DMS 273 (cell line): ENCODE results near the gene ABHD3.
"Not testable (repeated sequence)": the region's sequence is repeated elsewhere in the genome, so short reads cannot be mapped to it uniquely, and the experiment has no call there.

Source experiments
- DNase-seq: peaks from one replicate; lab custom pipeline; 2025; ENCODE audit not compliant: unreplicated experiment; lab: John Stamatoyannopoulos, UW

Gene ABHD3, protein sequence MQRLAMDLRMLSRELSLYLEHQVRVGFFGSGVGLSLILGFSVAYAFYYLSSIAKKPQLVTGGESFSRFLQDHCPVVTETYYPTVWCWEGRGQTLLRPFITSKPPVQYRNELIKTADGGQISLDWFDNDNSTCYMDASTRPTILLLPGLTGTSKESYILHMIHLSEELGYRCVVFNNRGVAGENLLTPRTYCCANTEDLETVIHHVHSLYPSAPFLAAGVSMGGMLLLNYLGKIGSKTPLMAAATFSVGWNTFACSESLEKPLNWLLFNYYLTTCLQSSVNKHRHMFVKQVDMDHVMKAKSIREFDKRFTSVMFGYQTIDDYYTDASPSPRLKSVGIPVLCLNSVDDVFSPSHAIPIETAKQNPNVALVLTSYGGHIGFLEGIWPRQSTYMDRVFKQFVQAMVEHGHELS

DNA sequence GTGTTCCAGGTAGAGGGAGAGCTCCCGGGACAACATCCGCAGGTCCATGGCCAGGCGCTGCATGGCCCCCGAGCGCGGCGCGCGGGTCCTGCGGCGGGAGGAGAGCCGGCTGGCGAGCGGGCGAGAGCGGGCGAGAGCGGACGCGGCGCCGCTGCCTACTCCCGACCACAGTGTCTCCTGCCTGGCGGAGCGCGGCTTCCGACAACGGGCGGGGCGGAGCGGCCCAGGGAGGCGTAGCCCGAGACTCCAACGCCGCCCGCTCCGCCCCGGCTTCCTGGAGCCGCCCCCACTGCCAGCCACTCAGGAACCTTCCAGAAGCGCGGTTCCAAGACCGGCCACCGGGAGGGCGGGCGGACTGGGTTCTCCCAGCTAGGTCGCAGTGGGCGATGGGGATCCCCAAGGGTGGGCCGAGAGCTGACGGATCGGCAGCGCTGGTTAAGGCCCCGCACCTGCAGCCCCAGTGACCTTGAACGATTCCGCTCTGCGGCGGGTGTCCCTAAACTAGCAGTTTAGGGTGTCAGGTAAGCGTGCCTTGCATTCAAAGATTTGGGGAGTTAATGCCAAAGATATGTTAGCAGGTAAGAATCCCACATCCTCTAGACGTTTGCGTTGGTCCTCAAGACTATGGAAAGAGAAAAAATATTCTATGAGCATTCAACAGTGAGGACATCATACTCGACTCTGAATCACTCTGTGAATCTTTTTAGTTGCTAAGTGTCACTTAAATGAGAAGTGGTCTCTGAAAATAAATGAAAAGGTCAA, at the start of gene ABHD3:
Gene ABHD3 (minus strand): TSS at position 172 of the 762 bp plus-strand sequence. CDS start 109 bp downstream, at position 63.
- DNase-seq, result peak; percentile 96

DNA sequence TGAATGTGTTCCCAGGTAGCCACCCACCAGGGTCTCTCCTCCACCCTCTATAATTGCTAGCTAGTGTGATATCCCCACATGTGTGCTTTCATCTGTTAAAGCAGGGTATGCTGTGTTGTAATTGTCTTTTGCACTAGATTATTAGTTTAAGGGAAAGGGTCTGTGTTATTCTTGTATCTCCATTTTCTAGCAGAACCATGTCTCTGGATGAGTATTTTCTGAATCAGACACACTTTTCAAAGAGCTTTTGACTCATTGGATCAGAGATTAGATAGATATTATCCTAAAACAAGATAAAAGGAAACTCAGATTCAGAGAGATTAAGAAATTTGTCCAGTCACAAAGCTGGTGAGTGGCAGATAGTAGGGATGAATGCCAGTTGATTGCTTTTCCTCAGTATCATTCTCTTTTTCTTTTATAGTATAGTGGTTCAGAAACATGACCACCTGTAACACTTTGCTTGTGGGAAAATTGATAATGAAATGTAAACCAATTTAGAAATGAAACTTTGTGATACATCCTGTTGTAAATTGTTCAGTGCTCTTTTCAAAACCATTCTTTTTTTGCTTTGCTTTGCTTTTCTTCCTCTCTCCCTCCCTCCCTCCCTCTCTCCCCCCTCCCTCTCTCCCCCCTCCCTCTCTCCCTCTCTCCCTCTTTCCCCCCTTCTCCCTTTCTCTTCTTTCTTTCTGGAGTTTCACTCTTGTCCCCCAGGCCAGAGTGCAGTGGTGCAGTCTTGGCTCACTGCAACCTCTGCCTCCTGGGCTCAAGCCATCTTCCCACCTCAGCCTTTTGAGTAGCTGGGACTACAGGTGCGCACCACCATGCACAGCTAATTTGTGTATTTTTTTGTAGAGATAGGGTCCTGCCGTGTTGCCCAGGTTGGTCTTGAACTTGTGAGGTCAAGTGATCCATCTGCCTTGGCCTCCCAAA, 43.5 kb upstream of the ABHD3 start:
- no peak for DNase-seq

DNA sequence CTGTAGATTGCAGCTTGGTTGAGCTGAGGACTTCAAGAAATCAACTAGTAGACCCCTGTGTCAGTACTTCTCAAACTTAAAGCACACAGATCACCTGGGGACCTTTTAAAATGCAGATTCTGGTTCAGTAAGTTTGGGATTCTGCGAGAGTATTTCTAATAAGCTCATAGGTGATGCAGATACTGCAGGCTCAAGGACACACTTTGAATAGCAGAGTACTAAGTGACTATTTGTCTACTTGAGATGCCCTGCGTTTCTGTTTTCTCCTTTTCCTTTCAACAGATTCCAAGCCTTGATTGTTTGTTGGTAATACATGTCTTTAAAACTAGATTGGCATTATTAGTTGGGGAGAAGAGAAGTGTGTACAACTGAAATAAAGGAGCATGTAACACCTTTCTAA, 42.7 kb upstream of the ABHD3 start:
- DNase-seq, result no peak

- DNase-seq, result peak; percentile 15
Observed at GRCh38 chr18:21745231-21745630, 40.7 kb upstream of the ABHD3 start.

DNA sequence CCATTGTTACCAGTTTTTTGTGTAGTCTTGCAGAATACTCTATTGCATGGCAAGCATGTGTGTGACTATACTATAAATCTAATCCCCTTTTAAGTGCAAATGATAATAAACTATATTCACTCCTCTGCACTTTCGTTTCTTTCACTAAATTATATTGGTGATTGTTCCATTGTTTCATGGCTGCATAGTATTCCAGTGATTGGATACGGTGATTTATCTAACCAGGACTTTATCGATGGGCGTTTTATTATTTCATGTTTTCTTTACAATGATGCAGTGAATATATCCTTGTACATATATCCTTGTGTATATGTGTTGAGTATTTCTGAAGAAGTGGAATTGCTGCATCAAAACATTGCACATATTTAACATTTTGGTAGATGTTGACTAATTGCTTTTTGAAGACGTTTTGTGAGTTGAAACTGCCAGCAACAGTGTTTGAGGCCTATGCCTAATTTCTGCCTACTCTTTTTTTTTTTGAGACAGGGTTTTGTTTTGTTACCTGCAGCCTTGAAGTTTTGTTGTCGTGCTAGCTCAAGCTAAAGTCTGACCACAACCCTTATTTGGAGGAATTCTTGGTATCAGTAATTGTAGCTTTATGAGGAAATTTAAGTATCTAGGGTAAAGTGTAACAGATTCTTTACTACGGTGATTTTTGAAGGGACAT, 38.7 kb upstream of the ABHD3 start:
- DNase-seq, result no peak

DNA sequence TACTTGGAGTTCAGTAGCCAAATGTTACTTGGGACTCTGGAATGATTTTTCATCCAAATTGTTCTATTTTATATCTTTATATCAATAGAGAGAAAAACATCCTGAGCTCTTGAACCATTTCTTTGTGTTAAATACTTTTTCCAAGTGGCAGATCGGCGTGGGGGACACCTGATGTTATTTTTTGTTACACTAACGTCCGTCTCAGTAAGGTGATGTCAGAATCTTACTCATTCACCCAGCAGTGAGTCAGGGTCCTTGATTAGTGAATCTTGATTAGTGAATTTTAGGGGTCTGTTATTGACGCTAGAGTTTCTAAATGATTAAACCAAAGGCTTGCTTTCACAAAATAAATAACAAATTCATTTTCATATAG, 37.7 kb upstream of the ABHD3 start:
- DNase-seq, result peak; percentile 45

- DNase-seq, result peak; percentile 73
Observed at GRCh38 chr18:21741562-21742314, 37.2 kb upstream of the ABHD3 start.

DNA sequence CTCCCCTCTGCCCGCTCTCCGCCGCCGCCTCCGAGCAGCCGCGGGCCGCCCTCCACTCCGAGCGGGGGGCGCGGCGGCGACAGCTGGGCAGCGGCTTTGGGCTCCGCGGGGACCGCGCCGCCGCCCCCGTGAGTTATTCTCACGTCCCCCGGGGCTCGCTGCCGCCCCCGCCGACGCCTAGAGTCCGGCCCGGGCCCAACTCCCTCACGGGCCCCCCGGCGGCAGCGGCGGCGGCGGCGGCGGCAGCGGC, 36.7 kb upstream of the ABHD3 start:
- DNase-seq, result no peak

GRCh38 chr18:21740538-21741311, 36.2 kb upstream of the ABHD3 start, which contains the start of gene MIB1:
Gene MIB1, plus strand, starts transcription at chr18:21740792. Its CDS starts 792 bp downstream, at chr18:21741584.
- peak; percentile 99 for DNase-seq

DNA sequence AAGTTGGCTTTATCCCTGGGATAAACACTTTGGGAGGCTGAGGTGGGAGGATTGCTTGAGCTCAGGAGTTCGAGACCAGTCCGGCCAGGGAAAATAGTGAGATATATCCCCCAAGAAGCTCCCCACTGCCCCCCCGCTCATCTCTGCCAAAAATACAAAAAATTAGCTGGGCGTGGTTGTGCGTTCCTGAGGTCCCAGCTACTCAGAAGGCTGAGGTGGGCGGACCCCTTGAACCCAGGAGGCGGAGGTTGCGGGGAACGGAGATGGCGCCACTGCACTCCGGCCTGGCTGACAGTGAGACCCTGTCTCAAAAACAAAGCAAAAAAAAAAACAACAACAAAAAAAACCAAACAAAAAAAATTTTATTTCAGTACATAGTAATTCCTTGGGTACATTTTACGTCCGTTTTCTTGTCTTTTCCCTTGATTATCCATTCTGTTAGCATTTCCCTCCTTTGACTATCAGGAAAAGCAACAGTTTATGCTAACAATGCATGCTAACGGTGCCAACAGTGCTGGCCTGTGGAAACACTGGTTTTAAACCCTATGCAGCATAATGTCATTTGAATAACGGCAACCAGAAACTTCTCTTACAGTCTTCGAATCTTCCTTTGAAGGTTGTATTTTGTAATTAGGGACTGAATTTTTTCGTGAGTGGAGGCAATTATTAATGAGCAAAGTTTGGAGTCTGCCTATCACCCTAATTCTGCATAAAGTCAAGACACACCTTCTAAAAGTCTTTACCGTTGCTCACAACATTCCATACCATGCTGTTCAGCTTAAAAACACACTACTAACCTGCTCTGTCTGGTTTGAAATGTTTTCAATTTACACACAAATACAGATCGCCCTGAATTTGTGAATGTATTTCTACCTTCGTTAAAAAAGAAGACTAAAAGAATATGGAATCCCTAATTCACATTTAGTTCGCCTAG, 35.3 kb upstream of the ABHD3 start:
- peak; percentile 34 for DNase-seq

DNA sequence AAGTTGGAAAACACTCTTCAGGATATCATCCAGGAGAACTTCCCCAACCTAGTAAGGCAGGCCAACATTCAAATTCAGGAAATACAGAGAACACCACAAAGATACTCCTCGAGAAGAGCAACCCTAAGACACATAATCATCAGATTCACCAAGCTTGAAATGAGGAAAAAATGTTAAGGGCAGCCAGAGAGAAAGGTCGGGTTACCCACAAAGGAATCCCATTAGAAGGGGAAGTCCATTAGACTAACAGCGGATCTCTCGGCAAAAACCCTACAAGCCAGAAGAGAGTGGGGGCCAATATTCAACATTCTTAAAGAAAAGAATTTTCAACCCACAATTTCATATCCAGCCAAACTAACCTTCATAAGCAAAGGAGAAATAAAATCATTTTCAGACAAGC, 32.4 kb upstream of the ABHD3 start:
- not testable (repeated sequence) for DNase-seq

DNA sequence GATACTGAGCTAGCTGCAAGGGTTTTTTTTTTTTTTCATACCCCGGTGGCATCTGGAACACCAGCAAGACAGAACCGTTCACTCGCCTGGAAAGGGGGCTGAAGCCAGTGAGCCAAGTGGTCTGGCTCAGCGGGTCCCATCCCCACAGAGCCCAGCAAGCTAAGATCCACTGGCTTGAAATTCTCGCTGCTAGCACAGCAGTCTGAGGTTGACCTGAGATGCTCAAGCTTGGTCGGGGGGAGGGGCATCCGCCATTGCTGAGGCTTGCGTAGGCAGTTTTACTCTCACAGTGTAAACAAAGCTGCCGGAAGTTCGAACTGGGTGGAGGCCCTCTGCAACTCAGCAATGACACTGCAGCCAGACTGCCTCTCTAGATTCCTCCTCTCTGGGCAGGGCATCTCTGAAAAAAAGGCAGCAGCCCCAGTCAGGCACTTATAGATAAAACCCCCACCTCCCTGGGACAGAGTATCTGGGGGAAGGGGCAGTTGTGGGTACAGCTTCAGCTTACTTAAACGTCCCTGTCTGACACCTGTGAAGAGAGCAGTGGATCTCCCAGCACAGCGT, 31.0 kb upstream of the ABHD3 start:
- no peak for DNase-seq

GRCh38 chr18:21733011-21733410, 28.4 kb upstream of the ABHD3 start:
- no peak for DNase-seq

DNA sequence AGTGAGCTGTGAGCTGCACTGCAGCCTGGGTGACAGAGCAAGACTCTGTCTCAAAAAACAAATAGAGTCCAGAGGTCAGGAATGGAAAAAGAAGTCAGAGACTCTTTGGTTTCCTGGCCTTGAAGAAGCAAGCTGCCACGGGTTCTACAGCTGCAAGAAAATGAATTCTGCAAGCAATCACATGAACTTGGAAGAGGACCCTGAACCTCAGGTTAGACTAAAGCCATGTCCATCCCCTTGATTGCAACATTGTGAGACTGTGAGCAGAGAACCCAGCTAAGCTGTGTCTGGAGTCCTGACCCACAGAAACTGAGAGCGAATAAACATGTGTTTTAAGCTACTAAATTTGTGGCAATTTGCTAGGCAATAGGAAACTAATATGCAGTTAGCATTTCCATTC, 23.1 kb upstream of the ABHD3 start:
- DNase-seq, result no peak

DNA sequence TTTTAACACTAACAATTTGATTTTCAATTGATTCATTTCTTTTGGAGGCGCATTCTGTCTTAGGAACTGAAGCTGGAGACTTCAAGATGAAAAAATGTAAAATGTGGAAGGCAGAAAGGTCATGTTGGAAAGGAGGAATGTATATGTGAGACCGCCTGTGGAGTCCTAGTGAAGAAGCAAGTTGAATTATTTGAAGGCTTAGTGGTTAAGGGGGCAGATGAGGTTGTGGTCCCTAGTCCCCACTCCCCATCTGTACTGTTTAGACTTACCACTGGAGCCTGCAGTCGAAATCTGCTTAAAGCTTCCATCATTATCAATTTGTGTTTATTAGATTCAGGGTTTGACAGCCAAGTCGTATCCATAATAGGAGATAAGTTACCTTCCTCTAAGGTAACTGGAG, 20.6 kb upstream of the ABHD3 start:
- no peak for DNase-seq

GRCh38 chr18:21722687-21723086, 18.1 kb upstream of the ABHD3 start:
- DNase-seq, result no peak

- no peak for DNase-seq
Observed at GRCh38 chr18:21714474-21714873, 9.9 kb upstream of the ABHD3 start.

DNA sequence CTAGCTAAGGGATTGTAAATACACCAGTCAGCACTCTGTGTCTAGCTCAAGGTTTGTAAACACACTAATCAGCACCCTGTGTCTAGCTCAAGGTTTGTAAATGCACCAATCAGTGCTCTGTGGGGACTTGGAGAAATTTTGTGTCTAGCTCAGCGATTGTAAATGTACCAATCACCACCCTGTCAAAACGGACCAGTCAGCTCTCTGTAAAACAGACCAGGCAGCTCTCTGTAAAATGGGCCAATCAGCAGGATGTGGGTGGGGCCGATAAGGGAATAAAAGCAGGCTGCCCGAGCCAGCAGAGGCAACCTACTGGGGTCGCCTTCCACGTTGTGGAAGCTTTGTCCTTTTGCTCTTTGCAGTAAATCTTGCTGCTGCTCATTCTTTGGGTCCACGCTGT, 2.6 kb upstream of the ABHD3 start:
- DNase-seq, result not testable (repeated sequence)
